ENCODE measurements around the gene MOB3A.

DNA sequence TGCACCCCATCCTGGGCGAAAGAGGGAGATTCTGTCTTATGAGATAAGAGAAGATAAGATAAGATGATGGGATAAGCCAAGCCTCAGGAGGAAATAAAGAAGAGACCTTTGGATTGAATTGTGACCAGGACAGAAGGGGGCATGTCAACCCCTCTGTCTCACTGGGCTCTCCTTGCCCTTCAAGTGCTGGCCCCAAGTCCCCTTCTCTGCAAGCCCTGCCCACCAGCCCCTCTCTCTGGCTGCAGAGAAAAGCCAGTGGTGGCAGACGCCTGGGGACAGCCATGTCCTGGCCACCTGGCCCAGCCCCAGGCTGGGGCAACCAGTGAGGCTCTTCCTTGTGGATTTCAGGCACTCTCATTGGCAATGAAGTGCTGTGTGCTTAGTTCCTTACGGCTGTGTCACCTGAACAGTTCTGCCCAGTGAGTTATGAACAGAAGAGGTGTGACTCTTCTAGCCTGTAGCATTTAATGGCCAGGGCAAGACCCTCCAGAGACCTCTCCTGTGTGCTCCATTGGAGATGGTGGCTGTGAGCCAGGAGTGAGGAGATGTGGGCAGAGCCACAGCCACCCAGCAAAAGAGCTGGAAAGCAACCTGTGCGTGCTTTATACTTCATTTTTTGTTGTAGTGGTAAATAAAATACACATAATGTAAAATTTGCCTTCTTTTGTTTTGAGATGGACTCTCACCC is 74.5 kb downstream of the MOB3A start:
- no peak for TF ChIP-seq EZH2 (IDR thresholded peaks at IDR 0.05; ENCODE audit: low read length)
- TF ChIP-seq, protein P1, sequence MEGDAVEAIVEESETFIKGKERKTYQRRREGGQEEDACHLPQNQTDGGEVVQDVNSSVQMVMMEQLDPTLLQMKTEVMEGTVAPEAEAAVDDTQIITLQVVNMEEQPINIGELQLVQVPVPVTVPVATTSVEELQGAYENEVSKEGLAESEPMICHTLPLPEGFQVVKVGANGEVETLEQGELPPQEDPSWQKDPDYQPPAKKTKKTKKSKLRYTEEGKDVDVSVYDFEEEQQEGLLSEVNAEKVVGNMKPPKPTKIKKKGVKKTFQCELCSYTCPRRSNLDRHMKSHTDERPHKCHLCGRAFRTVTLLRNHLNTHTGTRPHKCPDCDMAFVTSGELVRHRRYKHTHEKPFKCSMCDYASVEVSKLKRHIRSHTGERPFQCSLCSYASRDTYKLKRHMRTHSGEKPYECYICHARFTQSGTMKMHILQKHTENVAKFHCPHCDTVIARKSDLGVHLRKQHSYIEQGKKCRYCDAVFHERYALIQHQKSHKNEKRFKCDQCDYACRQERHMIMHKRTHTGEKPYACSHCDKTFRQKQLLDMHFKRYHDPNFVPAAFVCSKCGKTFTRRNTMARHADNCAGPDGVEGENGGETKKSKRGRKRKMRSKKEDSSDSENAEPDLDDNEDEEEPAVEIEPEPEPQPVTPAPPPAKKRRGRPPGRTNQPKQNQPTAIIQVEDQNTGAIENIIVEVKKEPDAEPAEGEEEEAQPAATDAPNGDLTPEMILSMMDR (optimal IDR thresholded peaks at IDR 0.05 in 1 of 3, IDR thresholded peaks at IDR 0.05 in 1 of 3, conservative IDR thresholded peaks at IDR 0.05 in 1 of 3; ENCODE audit: extremely low read depth in 1 of 3, insufficient read depth in 2 of 3, low read length in 3 of 3) = no peak
